HG03342 (cell line): ENCODE data around the gene LPCAT3.
"Not testable (repeated sequence)": the region's sequence is repeated elsewhere in the genome, so short reads cannot be mapped to it uniquely, and the experiment has no call there.

Experiments used
- ATAC-seq: cut with Tn5 transposase; IDR thresholded peaks from one replicate; pipeline ENCODE4 v1.9.1; 2021; ENCODE audit warnings: mild to moderate bottlenecking, moderate library complexity; ENCODE audit not compliant: unreplicated experiment

Gene LPCAT3, protein sequence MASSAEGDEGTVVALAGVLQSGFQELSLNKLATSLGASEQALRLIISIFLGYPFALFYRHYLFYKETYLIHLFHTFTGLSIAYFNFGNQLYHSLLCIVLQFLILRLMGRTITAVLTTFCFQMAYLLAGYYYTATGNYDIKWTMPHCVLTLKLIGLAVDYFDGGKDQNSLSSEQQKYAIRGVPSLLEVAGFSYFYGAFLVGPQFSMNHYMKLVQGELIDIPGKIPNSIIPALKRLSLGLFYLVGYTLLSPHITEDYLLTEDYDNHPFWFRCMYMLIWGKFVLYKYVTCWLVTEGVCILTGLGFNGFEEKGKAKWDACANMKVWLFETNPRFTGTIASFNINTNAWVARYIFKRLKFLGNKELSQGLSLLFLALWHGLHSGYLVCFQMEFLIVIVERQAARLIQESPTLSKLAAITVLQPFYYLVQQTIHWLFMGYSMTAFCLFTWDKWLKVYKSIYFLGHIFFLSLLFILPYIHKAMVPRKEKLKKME

GRCh38 chr12:7018350-7019042 is at the start of gene LPCAT3:
Gene LPCAT3, minus strand, starts transcription at chr12:7018476. Its CDS starts 52 bp downstream, at chr12:7018424.
- ATAC-seq, result peak; percentile 93

DNA sequence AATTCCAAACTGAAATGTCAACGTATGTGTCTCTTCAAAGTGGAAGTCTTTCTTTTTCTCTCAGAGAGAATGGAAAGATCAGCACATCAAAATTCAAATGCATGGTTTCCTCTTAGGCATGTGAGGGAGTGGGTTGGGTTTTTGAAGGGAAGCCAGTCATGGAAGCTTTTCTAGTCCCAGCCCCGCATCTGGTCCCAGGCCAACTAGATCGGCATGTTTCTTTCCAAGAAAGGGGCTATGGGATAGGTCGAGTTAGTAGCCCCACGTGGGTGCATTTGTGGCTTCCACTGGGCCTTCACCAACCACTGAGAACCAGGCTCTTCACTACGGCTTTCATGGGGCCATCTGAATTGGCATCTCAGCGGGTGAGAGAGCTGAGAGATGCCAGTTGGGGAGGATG is 48.8 kb upstream of the LPCAT3 start:
- no peak for ATAC-seq

GRCh38 chr12:7066596-7066995 is 48.3 kb upstream of the LPCAT3 start:
- ATAC-seq, result no peak

DNA sequence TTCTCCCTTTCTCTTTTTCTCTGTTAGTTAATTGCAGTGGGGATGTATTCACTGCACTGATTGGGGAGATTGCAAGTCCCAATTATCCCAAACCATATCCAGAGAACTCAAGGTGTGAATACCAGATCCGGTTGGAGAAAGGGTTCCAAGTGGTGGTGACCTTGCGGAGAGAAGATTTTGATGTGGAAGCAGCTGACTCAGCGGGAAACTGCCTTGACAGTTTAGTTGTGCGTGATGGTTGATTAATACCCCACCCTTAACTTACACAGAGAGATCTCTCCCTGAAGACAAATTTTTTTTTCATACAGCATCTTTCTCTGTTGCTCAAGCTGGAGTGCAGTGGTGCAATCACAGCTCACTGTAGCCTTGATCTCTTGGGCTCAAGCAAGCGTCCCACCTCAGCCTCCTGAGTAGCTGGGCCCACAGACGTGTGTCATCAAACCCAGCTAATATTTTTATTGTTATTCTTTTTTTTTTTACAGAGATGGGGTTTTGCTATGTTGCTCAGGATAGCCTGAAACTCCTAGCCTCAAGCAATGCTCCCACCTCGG is 46.9 kb upstream of the LPCAT3 start:
- ATAC-seq, result no peak

GRCh38 chr12:7064516-7064915 is 46.2 kb upstream of the LPCAT3 start:
- no peak for ATAC-seq

GRCh38 chr12:7061596-7061995 is 43.3 kb upstream of the LPCAT3 start:
- no peak for ATAC-seq

DNA sequence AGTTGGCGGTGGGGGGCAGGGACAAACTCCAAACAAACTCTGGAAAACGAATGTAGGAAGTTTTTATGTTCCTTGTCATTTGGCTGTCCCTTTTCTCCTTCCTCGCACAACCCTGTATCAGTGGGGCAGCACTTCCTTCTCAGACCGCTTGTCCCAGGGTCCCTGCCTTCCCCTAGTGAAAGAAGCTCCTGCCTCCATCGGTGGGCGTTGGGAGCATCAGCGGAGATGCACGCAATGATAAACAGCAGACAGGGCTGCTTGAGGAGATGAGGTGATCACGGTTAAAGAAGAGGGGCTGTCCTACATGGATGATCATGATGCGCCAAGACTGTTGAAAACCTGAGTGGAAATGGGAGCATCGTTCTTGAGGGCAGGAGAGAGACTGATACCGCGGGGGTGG is 42.9 kb upstream of the LPCAT3 start:
- no peak for ATAC-seq

DNA sequence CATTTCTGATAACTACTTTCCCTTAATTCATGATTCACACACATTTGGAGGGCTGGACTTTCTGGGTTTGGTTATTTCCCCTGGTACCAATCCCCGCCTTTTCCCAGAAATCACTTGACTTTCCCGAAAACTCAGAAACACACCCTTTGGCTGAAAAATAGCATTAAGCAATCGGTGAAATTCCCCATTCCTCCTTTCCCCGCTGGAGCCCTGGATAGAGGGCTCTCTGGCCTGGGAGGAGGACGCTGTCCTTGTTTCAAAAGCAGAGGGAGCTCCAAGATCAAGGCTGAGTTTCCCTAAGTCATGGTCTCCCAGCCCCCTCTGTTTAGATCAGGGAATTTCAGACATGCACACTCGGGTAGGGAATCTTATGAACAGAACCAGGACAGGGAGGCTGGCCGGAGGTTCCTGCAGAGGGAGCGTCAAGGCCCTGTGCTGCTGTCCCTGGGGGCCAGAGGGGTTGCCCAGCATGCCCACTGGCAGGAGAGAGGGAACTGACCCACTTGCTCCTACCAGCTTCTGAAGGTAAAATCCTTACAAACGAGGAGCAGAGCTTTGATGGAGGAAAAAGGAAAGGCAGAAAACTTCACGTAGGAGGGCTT is 42.2 kb upstream of the LPCAT3 start, which contains the start of gene C1S:
C1S (plus strand) TSS at position 366 of the 602 bp plus-strand sequence. CDS start 1,195 bp downstream, outside the sequence.
- ATAC-seq, result no peak

DNA sequence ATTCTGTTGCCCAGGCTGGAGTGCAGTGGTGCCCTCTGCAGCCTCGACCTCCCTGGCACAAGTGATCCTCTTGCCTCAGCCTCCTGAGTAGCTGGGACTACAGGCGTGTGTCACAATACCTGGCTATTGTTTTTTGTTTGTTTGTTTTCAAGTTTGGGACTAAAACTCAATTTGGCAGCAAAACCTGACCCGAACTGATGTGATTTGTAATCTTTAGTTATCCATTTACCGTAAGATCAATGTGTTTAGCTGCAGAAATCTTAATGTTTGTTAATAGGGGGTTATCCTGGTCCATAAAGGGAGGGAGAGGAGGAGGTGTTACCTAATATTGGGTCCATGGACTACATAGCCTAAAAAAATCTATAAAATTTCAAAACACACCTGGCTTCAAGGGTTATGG is 41.5 kb upstream of the LPCAT3 start:
- ATAC-seq, result no peak

GRCh38 chr12:7058850-7059395 is 40.6 kb upstream of the LPCAT3 start:
- no peak for ATAC-seq

DNA sequence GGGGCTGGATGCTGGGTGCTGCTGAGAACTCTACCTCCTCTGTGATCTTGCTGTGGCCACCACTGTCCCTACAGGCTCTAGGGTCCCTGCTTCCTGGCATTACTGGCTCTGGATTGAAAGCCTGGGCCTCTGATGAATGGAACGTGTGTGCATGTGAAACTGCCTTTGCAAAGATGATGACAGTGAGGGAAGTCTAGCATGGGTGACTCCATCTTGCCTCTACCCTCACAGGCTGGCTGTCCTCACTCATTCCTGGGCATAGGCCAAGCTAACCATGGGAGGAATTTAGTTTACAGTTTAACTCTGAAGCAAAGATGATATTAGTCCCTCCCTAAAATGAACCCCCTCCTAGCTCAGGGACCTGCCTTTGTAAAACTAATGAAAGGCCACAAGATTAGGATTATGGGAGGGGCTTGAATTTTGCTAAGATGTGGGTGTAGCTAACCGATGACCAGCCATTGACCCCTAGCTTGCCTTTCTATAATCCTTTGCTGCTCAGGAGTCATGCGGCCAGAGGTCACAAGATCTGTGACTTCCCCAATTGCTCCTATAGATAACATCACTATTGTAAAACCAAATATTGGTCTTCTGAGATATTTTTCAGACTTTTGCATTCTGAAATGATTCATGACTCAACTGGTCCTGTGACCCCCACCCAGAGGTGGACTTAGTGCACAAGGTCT is 40.0 kb upstream of the LPCAT3 start:
- ATAC-seq, result no peak

- not testable (repeated sequence) for ATAC-seq
These were observed 37.5 kb upstream of the LPCAT3 start for GRCh38 chr12:7055736-7056135.

DNA sequence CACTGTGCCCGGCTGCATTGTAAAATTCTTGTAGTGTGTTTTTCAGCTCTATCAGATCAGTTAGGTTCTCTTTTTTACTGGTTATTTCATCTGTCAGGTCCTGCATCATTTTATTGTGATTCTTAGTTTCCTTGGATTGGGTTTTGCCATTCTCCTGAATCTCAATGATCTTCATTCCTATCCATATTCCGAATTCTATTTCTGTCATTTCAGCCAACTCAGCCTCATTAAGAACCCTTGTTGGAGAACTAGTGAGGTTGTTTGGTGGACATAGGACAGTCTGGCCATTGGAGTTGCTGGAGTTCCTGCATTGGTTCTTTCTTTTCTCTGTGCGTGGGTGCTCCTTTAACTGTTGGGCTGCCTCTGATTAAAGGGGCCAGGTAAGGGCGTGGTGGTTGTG is 36.6 kb upstream of the LPCAT3 start:
- no peak for ATAC-seq

DNA sequence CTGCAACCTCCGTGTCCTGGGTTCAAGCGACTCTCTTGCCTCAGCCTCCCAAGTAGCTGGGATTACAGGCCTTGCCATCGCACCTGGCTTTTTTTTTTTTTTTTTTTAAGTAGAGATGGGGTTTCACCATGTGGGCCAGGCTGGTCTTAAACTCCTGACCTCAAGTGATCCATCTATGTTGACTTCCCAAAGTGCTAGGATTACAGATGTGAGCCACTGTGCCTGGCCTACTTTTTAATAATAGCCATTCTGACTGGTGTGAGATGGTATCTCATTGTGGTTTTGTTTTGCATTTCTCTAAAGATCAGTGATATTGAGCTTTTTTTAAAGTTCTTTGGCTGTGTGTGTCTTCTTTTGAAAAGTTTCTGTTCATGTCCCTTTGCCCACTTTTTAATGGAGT is 31.7 kb upstream of the LPCAT3 start:
- ATAC-seq, result not testable (repeated sequence)

DNA sequence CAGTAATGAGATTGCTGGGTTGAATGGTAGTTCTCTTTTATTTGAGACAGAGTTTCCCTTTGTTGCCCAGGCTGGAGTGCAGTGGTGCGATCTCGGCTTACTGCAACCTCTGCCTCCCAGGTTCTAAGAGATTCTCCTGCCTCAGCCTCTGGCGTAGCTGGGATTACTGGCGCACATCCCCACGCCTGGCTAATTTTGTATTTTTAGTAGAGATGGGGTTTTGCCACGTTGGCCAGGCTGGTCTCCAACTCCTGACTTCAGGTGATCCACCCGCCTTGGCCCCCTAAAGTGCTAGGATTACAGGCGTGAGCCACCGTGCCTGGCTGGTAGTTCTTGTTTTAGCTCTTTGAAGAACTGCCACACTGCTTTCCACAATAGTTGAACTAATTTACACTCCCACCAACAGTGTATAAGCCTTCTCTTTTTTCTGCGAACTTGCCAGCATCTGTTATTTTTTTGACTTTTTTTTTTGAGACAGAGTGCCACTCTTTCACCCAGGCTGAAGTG is 31.2 kb upstream of the LPCAT3 start:
- ATAC-seq, result not testable (repeated sequence)

DNA sequence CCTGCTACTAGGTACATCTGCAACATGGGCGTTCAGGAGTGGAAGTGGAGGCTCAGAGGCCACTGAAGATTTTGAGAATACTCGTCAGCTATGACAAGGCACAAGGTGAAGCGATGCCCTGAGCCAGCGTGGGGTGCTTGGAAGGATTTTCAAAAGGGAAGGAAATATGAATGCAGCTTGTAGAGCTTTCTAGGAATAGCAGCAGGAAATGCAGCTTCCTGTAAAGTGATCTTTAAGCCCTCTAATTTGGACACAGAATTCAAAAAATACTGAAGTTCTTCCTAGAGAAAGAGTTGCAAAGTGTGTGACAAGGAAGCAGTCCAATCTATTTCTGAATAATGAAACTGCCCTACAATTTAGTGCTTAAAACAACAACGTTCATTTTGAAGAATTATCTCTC is 29.0 kb upstream of the LPCAT3 start:
- ATAC-seq, result no peak

DNA sequence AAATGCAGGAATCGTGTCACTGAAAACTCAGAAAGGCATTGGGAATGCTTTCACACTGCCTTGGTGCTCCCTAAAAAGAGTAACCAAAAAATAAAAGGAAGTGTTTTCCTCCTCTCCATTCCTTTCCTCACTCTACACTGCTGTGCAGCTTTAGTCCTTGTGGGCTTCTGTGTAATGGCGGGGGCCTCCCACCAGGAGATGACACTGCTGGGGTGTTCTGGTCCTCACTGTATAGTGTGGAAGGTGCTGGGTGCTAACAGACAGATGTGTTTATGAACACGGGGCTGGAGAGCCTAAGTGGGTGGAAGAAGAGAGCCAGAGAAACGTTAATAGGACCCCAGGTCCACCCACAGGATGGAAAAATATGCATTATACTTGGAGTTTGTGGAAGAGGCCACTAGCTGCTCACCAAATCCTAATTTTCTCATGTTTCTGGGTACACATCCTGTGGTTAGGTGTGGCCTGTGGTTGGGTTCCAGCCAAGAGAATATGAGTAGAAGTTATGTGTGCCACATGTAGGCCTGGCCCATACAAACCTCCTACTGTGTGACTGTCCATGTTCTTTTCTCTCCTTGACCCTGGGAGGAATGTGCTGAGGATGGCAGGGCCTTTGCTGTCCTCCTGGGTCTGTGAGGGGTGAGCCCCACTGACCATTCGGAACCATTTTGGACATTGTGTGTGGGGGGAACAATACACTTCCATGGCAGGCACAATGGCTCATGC is 28.3 kb upstream of the LPCAT3 start:
- no peak for ATAC-seq

GRCh38 chr12:7045913-7046312 is 27.6 kb upstream of the LPCAT3 start:
- ATAC-seq, result no peak

- no peak for ATAC-seq
These were observed 24.6 kb upstream of the LPCAT3 start for GRCh38 chr12:7042842-7043241.

- ATAC-seq, result no peak
These were observed 21.1 kb upstream of the LPCAT3 start for GRCh38 chr12:7039403-7039802.
